LNCAP (cell line): ENCODE results near the gene SAMMSON.
A peak's percentile ranks its signal among the peaks of the same experiment; 100 is the strongest.

ENCODE experiments used
- TF ChIP-seq, protein P1 (sequence below): fragments of 450-650 bp; IDR thresholded peaks from 2 replicates; pipeline ENCODE4 v1.5.1; 2017; ENCODE audit warnings: mild to moderate bottlenecking

SAMMSON gene

DNA sequence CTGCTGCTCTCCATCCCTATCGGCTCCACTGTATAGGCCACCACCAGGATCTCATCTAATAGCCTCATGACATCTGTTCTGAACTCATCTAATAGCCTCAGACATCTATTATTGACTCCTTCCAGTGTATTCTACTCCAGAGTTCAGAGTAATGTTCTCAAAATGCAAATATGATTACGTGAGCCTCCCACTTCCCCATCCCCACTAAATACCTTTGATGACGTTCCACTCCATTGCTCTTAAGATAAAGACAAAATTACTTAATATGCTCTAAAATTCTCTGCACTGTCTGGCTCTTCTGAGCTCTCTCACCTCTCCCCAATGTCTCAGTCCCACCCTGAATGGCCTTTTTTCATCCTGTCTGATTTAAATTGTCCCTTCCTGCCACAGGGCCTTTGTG, 94.7 kb downstream of the SAMMSON start:
- TF ChIP-seq, protein P1, sequence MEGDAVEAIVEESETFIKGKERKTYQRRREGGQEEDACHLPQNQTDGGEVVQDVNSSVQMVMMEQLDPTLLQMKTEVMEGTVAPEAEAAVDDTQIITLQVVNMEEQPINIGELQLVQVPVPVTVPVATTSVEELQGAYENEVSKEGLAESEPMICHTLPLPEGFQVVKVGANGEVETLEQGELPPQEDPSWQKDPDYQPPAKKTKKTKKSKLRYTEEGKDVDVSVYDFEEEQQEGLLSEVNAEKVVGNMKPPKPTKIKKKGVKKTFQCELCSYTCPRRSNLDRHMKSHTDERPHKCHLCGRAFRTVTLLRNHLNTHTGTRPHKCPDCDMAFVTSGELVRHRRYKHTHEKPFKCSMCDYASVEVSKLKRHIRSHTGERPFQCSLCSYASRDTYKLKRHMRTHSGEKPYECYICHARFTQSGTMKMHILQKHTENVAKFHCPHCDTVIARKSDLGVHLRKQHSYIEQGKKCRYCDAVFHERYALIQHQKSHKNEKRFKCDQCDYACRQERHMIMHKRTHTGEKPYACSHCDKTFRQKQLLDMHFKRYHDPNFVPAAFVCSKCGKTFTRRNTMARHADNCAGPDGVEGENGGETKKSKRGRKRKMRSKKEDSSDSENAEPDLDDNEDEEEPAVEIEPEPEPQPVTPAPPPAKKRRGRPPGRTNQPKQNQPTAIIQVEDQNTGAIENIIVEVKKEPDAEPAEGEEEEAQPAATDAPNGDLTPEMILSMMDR, result no peak

DNA sequence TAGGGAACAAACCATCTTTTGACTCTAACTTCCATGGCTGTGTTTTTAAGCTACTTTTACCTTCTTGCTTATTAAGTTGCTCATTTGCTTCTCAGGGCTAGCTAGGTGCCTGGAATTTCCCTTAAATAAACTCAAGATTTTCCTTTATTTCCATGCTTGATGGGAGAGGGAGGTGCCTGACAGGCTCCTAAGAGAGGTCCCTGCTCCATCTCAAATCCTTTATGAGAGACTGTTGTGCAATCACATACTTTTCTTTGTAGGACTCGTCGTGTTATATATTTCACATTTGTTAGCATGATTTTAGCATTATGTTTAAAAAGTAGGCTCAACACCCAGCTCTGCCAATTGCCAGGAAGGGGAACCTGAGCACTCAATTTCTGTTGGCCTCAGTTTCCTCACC, 95.7 kb downstream of the SAMMSON start:
- TF ChIP-seq, protein P1, result no peak

DNA sequence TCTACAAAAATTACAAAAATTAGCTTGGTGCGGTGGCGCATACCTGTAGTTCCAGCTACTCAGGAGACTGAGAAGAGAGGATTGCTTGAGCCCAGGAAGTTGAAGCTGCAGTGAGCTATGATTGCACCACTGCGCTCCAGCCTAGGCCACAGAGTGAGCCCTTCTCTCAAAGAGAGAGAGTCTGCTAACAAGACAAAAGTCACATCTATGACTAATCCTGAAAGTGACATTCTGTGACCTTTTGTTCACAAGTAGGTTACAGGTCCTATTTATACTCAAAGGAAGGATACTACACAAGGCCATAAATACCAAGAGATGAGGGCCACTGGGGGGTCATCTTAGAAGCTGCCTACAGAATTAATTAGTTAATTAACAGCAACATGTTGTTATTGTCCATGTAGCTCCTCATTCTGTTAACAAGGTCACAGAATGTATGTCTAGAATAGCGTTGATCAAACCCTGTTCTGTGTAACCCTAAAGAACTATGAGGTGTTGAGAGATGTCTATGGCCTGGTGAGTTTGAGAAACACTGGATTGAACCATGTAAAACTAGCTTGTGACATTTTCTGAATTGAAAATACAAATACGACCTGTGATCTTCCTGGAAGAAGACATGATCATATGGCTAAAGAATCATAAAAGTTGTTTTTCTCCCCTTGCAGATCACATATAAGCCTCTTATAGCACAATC, 97.0 kb downstream of the SAMMSON start:
- TF ChIP-seq, protein P1, result no peak

DNA sequence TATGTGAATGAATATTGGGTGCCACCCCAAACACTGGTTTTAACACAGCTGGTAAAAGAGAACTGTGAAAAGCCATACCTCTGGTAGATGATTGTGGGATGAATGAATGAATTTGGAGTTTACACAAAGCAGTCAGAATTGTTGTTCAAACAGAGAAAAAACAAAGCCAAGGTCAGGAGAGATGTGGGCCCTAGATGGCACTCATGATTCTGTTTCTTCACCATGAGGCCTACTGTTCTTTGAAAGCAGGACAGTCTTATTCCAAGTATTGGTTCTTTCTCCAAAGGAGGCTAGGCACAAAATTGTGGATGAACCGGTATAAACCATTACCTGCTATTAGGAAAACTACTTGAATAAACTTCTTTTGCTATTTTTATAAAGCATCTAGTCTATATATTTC, 97.6 kb downstream of the SAMMSON start:
- TF ChIP-seq, protein P1, result no peak

DNA sequence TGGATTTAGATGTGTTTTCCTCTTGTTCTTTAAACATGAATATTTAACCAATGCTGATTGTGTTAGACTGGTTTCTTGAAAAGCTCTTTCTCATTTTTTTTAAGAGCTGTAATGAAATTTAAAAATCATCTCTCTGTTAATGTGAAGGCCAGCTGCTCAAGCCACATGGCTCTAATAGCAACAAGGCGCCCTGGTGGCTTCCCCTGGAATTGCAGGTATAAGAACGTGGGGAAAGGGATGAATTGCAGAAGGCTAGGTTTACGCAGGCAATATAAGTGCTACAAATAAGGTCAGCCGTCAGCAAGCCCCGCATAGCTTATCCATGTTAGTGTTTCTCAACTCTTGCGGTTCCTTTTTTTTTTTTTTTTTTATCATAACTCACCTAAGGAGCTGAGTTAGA, 108.5 kb downstream of the SAMMSON start:
- TF ChIP-seq, protein P1, result peak; percentile 70

DNA sequence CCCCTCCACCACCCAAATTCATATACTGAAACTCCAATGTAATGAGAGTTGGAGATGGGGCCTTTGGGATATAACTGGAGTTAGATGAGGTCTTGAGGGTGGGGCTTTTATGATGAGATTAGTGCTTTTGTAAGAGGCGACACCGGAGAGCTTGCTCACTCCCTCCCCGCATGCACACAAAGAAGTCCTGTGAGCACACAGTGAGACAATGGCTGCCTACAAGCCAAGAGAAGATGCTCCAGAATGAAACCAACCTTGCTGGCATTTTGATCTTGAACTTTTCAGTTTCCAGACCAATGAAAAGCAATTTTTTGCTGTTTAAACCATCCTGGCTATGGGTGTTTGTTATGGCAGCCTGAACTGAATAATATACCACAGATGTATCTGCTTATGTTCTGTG, 109.0 kb downstream of the SAMMSON start:
- TF ChIP-seq, protein P1, result no peak

DNA sequence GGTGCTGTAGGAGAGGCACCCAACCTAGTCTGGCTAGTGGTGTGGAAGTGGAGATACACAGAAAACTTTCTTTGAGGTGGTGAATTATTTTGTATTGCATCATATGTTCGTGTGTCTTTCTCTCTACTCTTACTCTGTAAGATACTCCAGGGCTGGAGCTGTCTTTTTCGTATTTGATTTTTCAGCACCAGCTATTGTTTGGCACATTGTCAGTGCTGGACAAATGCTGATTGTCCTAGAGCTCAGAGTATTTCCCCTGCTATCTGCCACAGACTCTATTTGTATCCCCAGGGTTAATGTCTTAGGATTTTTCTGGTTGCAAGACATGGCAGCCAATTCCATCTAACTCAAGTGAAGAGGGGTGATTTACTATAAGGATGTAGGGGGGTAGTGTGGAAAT, 110.5 kb downstream of the SAMMSON start:
- TF ChIP-seq, protein P1, result no peak

DNA sequence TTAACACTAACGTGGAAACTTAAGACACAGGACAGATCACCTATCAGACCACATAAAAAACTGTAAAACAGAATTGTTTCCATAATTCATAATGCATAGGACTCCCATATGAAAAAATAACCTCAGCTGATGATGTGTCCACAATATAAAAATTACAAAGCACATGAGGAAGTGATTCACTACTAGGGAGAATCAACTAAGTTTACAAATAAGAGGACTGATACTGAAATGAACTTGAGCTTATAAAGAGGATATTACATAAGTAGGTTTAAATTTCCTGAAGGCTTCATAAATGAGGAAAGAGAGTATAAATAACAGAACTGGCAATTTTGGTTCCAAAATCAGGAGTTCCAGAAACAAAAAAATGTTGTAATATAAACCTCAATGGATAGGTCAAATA, 111.9 kb downstream of the SAMMSON start:
- TF ChIP-seq, protein P1, result no peak
